Thymus (tissue), 11 donors: Measurements from ENCODE around the gene DDX5. TPM values are rescaled to one million over a fixed set of nuclear protein-coding genes. Genes with fewer than 3 reads are reported as not detected.
A peak's percentile ranks its signal among the peaks of the same experiment; 100 is the strongest.
"Not testable (repeated sequence)": the region's sequence is repeated elsewhere in the genome, so short reads cannot be mapped to it uniquely, and the experiment has no call there.

Experiments
- DNase-seq, 9 donors: peaks; one replicate each; pipeline ENCODE4 v3.0.0-alpha.2; 2013; ENCODE audit warnings: low spot score in 9 of 9, low read depth in 6 of 9, missing footprints in 1 of 9
- H3K27ac ChIP-seq, 2 donors: one replicate each; pipeline ENCODE4 v1.5.1; 2013; ENCODE audit warnings: control low read depth in 1 of 2, low read depth in 1 of 2, low read length in 1 of 2, mild to moderate bottlenecking in 1 of 2, moderate library complexity in 1 of 2
- H3K27me3 ChIP-seq, 2 donors: one replicate each; pipeline ENCODE4 v1.5.1; 2013; ENCODE audit warnings: low read length in 1 of 2; ENCODE audit not compliant: control insufficient read depth in 2 of 2, insufficient read depth in 1 of 2
- H3K36me3 ChIP-seq, 2 donors: one replicate each; pipeline ENCODE4 v1.5.1; 2013; ENCODE audit warnings: low read length in 1 of 2, mild to moderate bottlenecking in 1 of 2, moderate library complexity in 1 of 2; ENCODE audit not compliant: control insufficient read depth in 2 of 2, insufficient read depth in 2 of 2
- H3K4me1 ChIP-seq, 2 donors: one replicate each; pipeline ENCODE4 v1.5.1; 2013; ENCODE audit warnings: low read length in 2 of 2; ENCODE audit not compliant: control insufficient read depth in 2 of 2, insufficient read depth in 2 of 2
- H3K4me3 ChIP-seq, 2 donors: one replicate each; pipeline ENCODE4 v1.5.1; 2013; ENCODE audit warnings: low read length in 2 of 2, control low read depth in 1 of 2, mild to moderate bottlenecking in 1 of 2
- H3K9me3 ChIP-seq, 2 donors: one replicate each; pipeline ENCODE4 v1.5.1; 2013; ENCODE audit warnings: low read length in 1 of 2, mild to moderate bottlenecking in 1 of 2; ENCODE audit not compliant: control insufficient read depth in 2 of 2, insufficient read depth in 1 of 2
- WGBS: extraction: QIAGEN DNeasy Blood & Tissue Kit; methylation state at CpG from one replicate; pipeline ENCODE4 v1.1.7; 2013; 5-methylcytosine and 5-hydroxymethylcytosine counted together
- polyA plus RNA-seq: library from polyadenylated mRNA; stranded (reverse); fragments of 200-250 nt; gene quantifications from one replicate; pipeline ENCODE4 v1.2.3, GENCODE V29; 2013
- total RNA-seq: library from RNA; stranded (reverse); fragments of 120-200 nt; gene quantifications from one replicate; pipeline ENCODE4 v1.2.4, GENCODE V29; 2013
- donor health status: healthy.

The DDX5 gene
- total and polyA plus RNA-seq, 2 donors: 584 to 937 TPM

DNA sequence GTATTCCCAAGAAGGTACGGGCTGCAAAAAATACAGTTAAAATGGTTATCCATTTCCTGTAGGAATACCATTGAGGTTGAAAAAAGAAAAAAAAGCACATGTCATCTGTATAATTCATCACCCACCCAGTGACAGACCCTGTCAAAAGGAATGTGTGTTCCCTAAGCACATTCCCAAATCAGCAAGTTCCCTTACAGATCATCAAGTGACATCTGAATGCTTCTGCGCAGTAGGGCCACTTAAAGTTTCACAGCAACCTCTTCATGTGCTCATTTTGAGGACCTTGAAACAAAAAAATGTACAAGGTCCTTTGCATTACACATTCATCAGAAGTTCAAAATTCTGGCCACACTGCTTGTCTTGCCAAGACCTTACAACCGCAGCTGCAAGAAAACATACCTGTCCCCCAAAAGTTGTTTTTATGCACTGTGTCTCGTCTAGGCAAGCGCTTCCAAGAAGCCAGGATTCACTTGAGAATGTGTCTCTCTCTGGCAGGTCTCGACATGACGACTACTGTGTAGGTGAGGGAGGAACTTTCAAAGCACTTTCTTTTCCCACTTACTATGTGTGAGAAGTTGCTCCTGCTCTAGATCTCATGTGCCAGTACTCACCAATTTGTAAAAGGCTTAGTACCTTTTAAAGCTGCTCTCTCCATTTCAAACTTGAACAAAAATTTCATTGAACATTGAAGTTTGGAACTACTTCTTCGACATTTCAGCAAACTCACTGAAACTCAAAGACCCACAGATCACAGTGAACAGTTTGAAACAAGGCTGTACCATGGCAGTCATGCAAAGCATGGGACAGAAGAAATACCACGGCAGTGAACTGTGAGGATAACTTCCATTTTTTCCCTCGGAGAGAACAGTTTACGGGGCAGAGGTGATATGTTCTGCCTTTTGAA, 5.0 kb downstream of the DDX5 start:
- Histone ChIP-seq H3K4me1 (peaks cover 14 to 26% of the 10 kb centered on the region in 2 donors), H3K9me3 (no peaks in the 10 kb centered on the region), H3K36me3 (peaks cover 45 to 78% of the 10 kb centered on the region in 2 donors), H3K27ac (peak overlapping the region in 1 of 2 donors; percentile 30), H3K27me3 (no peaks in the 10 kb centered on the region), H3K4me3 (no peak overlapping the region)
- DNase-seq: peak in 1 of 9 donors; percentile 19
- 97% methylated on average over 11 of the region's 11 CpGs for WGBS

- Histone ChIP-seq H3K27me3 (no peaks in the 10 kb centered on the region), H3K4me3 (no peak overlapping the region), H3K9me3 (no peaks in the 10 kb centered on the region), H3K36me3 (peaks cover 45 to 78% of the 10 kb centered on the region in 2 donors), H3K27ac (peak overlapping the region in 1 of 2 donors; percentile 29), H3K4me1 (peaks cover 20 to 32% of the 10 kb centered on the region in 2 donors)
- WGBS: 97% methylated on average over 8 of the region's 8 CpGs
- DNase-seq: no peak
These were observed 5.6 kb downstream of the DDX5 start for GRCh38 chr17:64500487-64500859.

GRCh38 chr17:64499805-64500486, 6.1 kb downstream of the DDX5 start:
- H3K4me3 ChIP-seq: no peak overlapping the region
- H3K4me1 ChIP-seq: peaks cover 20 to 36% of the 10 kb centered on the region in 2 donors
- H3K9me3 ChIP-seq: no peaks in the 10 kb centered on the region
- no peaks in the 10 kb centered on the region for H3K27me3 ChIP-seq
- no peak overlapping the region for H3K27ac ChIP-seq
- H3K36me3 ChIP-seq: peaks cover 45 to 76% of the 10 kb centered on the region in 2 donors
- 97% methylated on average over 6 of the region's 6 CpGs for WGBS
- DNase-seq: no peak

- no peaks in the 10 kb centered on the region for H3K9me3 ChIP-seq
- peaks cover 16 to 31% of the 10 kb centered on the region in 2 donors for H3K4me1 ChIP-seq
- H3K4me3 ChIP-seq: no peak overlapping the region
- H3K27me3 ChIP-seq: no peaks in the 10 kb centered on the region
- 96% methylated on average over 7 of the region's 7 CpGs for WGBS
- no peak overlapping the region for H3K27ac ChIP-seq
- no peak for DNase-seq
- peaks cover 42 to 62% of the 10 kb centered on the region in 2 donors for H3K36me3 ChIP-seq
These were observed 7.5 kb downstream of the DDX5 start for GRCh38 chr17:64498308-64499203.

- no peaks in the 10 kb centered on the region for H3K9me3 ChIP-seq
- no peaks in the 10 kb centered on the region for H3K27me3 ChIP-seq
- H3K4me3 ChIP-seq: peak overlapping the region; percentile 71 to 82
- H3K27ac ChIP-seq: peak overlapping the region; percentile 94 to 96
- WGBS: 59% methylated on average over 4 of the region's 4 CpGs
- DNase-seq: no peak
- peaks cover 45 to 60% of the 10 kb centered on the region in 2 donors for H3K36me3 ChIP-seq
- H3K4me1 ChIP-seq: peaks cover 16 to 28% of the 10 kb centered on the region in 2 donors
These were observed 8.5 kb downstream of the DDX5 start for GRCh38 chr17:64497565-64498035.

DNA sequence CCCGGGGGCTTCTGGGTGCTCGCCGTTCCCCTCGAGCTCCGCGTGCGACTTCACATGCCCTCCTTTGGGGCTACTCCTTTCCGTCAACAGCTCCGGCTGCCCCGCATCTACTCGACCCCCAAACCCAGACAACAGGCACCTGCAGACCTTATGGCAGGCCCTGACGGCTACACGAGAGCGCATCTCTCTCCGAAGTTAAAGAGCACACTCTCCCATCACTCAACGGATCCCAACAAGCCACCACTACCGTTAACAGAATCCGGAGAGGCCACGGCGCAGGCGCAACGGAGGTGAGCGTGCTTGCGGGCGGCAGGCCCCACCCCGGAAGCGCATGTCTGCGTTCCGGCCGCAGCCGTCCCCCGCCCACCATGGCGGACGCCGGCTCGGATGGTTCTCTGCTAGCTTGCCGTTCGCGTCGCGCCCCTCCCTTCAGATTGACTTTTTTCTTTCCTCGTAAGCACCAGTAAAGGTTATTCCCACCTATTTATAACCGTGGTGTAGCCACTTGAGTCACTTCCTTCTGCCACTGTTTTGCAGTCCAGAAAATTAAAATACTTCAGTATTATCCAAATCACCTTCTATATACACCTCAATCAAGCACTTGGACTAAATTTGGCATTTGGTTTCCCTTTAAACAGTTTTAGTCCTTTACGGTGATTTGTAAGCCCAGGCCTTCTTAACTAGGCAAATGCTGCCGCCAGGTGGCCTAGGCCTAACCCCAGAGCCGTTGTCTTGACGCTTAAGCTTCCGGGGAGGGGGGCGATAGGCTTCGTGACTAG, 9.1 kb downstream of the DDX5 start, which contains the start of gene POLG2:
POLG2 (minus strand) TSS at position 269 of the 779 bp plus-strand sequence; CDS start at position 183, 86 bp downstream.
- Histone ChIP-seq H3K27me3 (no peaks in the 10 kb centered on the region), H3K36me3 (peaks cover 38 to 59% of the 10 kb centered on the region in 2 donors), H3K4me3 (peak within 1 kb of the TSS; percentile 71 to 82), H3K9me3 (no peaks in the 10 kb centered on the region), H3K27ac (peak within 1 kb of the TSS; percentile 94 to 96), H3K4me1 (peaks cover 16 to 27% of the 10 kb centered on the region in 2 donors)
- 1% methylated on average over 50 of the region's 50 CpGs for WGBS
- DNase-seq: peak; percentile 82 to 96 (median 91)

GRCh38 chr17:64496348-64496785, 9.7 kb downstream of the DDX5 start:
- under 1% methylated on average over 20 of the region's 20 CpGs for WGBS
- Histone ChIP-seq H3K27me3 (no peaks in the 10 kb centered on the region), H3K9me3 (no peaks in the 10 kb centered on the region), H3K36me3 (peaks cover 35 to 58% of the 10 kb centered on the region in 2 donors), H3K4me3 (peak overlapping the region; percentile 71 to 82), H3K27ac (peak overlapping the region; percentile 94 to 96), H3K4me1 (peaks cover 16 to 22% of the 10 kb centered on the region in 2 donors)
- peak in 1 of 9 donors; percentile 43 for DNase-seq

DNA sequence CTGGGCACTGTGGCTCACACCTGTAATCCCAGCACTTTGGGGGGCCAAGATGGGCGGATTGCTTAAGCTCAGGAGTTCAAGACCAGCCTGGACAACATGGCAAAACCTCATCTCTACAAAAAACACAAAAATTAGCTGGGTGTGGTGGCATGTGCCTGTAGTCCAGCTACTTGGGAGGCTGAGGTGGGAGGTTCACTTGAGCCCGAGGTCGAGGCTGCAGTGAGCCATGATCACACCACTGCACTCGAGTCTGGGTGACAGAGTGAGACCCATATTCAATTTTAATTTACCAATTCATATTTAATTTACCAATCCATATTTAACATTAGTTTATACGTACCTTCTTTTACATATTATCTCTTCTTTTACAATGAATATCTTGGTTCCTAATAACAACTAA, 10.8 kb downstream of the DDX5 start:
- H3K9me3 ChIP-seq, H3K4me3 ChIP-seq, H3K27me3 ChIP-seq, DNase-seq, H3K27ac ChIP-seq: not testable (repeated sequence)
- Histone ChIP-seq H3K36me3 (peaks cover 29 to 58% of the 10 kb centered on the region in 2 donors), H3K4me1 (peaks cover 16 to 22% of the 10 kb centered on the region in 2 donors)
- WGBS: 97% methylated on average over 5 of the region's 5 CpGs
